GM13976 (cell line): ENCODE data around the gene CNKSR1.

Experiments
- DNase-seq: peaks from one replicate; pipeline ENCODE4 v3.0.0; 2012; ENCODE audit warnings: low spot score
- in situ Hi-C: fragments of 300-500 bp; cut with MboI; formaldehyde crosslinking; loops from one replicate; pipeline ENCODE4 v1.12.0; 2022; ENCODE audit warnings: low sequenced_read_pairs, mixed read lengths, inconsistent platforms; ENCODE audit not compliant: unreplicated experiment
- TF ChIP-seq, protein P1 (sequence below): IDR thresholded peaks from 2 replicates; pipeline ENCODE4 v1.5.1; 2012; ENCODE audit warnings: borderline replicate concordance, mild to moderate bottlenecking; ENCODE audit not compliant: insufficient read depth; ENCODE audit errors: extremely low read depth, missing control alignments, control extremely low read depth

CNKSR1 gene

GRCh38 chr1:26154750-26155149, 22.5 kb upstream of the CNKSR1 start:
- TF ChIP-seq, protein P1, sequence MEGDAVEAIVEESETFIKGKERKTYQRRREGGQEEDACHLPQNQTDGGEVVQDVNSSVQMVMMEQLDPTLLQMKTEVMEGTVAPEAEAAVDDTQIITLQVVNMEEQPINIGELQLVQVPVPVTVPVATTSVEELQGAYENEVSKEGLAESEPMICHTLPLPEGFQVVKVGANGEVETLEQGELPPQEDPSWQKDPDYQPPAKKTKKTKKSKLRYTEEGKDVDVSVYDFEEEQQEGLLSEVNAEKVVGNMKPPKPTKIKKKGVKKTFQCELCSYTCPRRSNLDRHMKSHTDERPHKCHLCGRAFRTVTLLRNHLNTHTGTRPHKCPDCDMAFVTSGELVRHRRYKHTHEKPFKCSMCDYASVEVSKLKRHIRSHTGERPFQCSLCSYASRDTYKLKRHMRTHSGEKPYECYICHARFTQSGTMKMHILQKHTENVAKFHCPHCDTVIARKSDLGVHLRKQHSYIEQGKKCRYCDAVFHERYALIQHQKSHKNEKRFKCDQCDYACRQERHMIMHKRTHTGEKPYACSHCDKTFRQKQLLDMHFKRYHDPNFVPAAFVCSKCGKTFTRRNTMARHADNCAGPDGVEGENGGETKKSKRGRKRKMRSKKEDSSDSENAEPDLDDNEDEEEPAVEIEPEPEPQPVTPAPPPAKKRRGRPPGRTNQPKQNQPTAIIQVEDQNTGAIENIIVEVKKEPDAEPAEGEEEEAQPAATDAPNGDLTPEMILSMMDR = no peak
- DNase-seq = no peak
- in situ Hi-C loops = no loop called here

GRCh38 chr1:26155370-26156284, 21.7 kb upstream of the CNKSR1 start:
- DNase-seq = no peak
- in situ Hi-C loops = no loop called here
- TF ChIP-seq, protein P1 = no peak

GRCh38 chr1:26156285-26157038, 20.8 kb upstream of the CNKSR1 start:
- TF ChIP-seq, protein P1 = no peak
- no peak for DNase-seq
- in situ Hi-C loops = no loop called here

DNA sequence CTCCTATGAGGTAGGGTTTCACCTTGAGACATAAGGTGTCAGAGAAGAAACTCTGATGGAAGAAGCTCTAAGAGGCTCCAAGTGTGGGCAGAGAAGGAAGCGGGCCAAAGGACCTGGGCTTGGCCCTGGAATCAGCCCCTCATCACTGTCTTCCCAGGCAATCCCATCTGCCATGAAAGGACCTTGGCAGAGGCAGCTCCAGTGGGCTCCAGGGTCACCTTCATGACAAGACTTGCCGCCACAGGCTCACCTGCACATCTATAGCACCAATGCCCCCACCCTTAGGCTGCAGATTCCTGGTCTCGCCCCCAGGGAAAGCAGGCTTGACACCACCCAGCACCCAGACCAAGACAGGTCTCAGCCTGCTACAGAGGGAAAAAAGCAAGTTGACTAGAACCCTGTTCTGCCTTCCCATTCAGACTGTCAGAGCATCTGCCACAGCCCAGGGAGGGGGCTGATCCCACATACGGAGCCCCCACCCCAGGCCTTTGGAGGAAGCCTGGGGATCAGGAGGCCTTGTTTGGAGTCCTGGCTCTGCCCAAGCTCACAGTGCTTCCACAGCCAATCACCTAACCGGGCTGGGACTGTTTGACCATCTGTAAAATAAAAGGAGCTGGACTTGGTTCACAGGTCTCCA, 18.9 kb upstream of the CNKSR1 start:
- TF ChIP-seq, protein P1 = no peak

GRCh38 chr1:26158908-26159742, 18.2 kb upstream of the CNKSR1 start, which contains the start of gene FAM110D:
Gene FAM110D (plus strand): TSS chr1:26159079. CDS start chr1:26161292, 2,213 bp downstream.
- TF ChIP-seq, protein P1 = no peak
- in situ Hi-C loops = no loop called here
- no peak for DNase-seq

More for the DNA sequence above, 18.9 kb upstream of the CNKSR1 start:
- in situ Hi-C loops = no loop called here
- DNase-seq = no peak
